HCT116 (cell line): ENCODE measurements around the gene BMPER. TPM values are rescaled to one million over a fixed set of nuclear protein-coding genes. Genes with fewer than 3 reads are reported as not detected.

ENCODE experiments used
- ATAC-seq: fragments of 200-7000 bp; cut with Tn5 transposase; 2 replicates; pipeline ENCODE4 v1.9.1; 2020; ENCODE audit warnings: mild to moderate bottlenecking, moderate library complexity
- BruUV-seq: library from RNA; stranded (reverse); fragments of 400-500 nt; replicated peaks from 2 replicates; lab custom pipeline; 2021; lab: Mats Ljungman, UMichigan
- CTCF ChIA-PET: fragments of 300-600 bp; sonication (Branson Sonifier 250); formaldehyde crosslinking; loops from one replicate; lab custom pipeline; 2021; ENCODE audit warnings: antibody characterized with exemption; lab: Charles Lee
- POLR2A ChIA-PET: fragments of 300-600, 350-600 bp; sonication (Branson Sonifier 250); formaldehyde crosslinking; loops from one replicate; lab custom pipeline; 2021; ENCODE audit warnings: antibody characterized with exemption; lab: Charles Lee
- RAD21 ChIA-PET, 2 experiments: fragments of 300-600 bp; sonication (Branson Sonifier 250); formaldehyde crosslinking; loops; one replicate each; lab custom pipeline; 2023; ENCODE audit warnings: low total read pairs in 2 of 2; ENCODE audit not compliant: uncharacterized antibody in 2 of 2, unreplicated experiment in 2 of 2, low non-redundant PET in 1 of 2; lab: Charles Lee
- DNase-seq: peaks from one replicate; pipeline ENCODE4 v3.0.0-alpha.2; 2010; ENCODE audit warnings: low read depth, low spot score
- H2AFZ ChIP-seq: fragments of 200-600 bp; shearing (Covaris generic), sonication (generic); 2 replicates; pipeline ENCODE4 v1.6.1; 2017; ENCODE audit warnings: low read depth, mixed run types, mixed read lengths, antibody characterized with exemption, low read length; ENCODE audit not compliant: poor library complexity, severe bottlenecking
- H3K27ac ChIP-seq: 2 replicates; pipeline ENCODE4 v1.5.1; 2012; ENCODE audit warnings: low read depth, low read length
- H3K27me3 ChIP-seq: fragments of 200-600 bp; sonication (generic); 2 replicates; pipeline ENCODE4 v1.6.1; 2016; ENCODE audit warnings: mixed run types, low read length, mixed read lengths; ENCODE audit not compliant: insufficient read depth
- H3K36me3 ChIP-seq, 2 experiments: fragments of 200-500 bp in 1 of 2; fragments of 200-600 bp in 1 of 2; sonication (Bioruptor generic) in 1 of 2; sonication (generic) in 1 of 2; 2 replicates each; pipeline versions ENCODE4 v1.5.1 to v1.6.1; 2014 to 2016; ENCODE audit warnings: low read length in 2 of 2, inconsistent platforms in 1 of 2, mixed read lengths in 1 of 2, mixed run types in 1 of 2; ENCODE audit not compliant: insufficient read depth in 2 of 2, control insufficient read depth in 1 of 2
- H3K4me1 ChIP-seq, 2 experiments: fragments of 200-600 bp in 1 of 2; sonication (generic) in 1 of 2; 2 replicates each; pipeline versions ENCODE4 v1.5.1 to v1.6.1; 2012 to 2017; ENCODE audit warnings: low read length in 2 of 2, inconsistent platforms in 1 of 2, mild to moderate bottlenecking in 1 of 2, mixed read lengths in 1 of 2, mixed run types in 1 of 2, moderate library complexity in 1 of 2; ENCODE audit not compliant: insufficient read depth in 2 of 2, control insufficient read depth in 1 of 2
- H3K4me2 ChIP-seq: fragments of 200-600 bp; sonication (generic); 2 replicates; pipeline ENCODE4 v1.6.1; 2017; ENCODE audit warnings: mixed run types, low read length, mixed read lengths
- H3K4me3 ChIP-seq, 2 experiments: fragments of 200-600 bp in 1 of 2; sonication (generic) in 1 of 2; replicated peaks in 1 of 2; 2 replicates each; pipeline ENCODE4 v1.5.1; 2011 to 2016; ENCODE audit warnings: low read length in 2 of 2, control low read depth in 1 of 2, low read depth in 1 of 2, mild to moderate bottlenecking in 1 of 2, mixed read lengths in 1 of 2, mixed run types in 1 of 2
- H3K79me2 ChIP-seq: fragments of 200-600 bp; sonication (generic); 2 replicates; pipeline ENCODE4 v1.6.1; 2017; ENCODE audit warnings: mild to moderate bottlenecking, mixed run types, low read length, moderate library complexity, mixed read lengths; ENCODE audit not compliant: insufficient read depth
- H3K9ac ChIP-seq: fragments of 200-600 bp; sonication (generic); 2 replicates; pipeline ENCODE4 v1.6.1; 2016; ENCODE audit warnings: low read length, mixed read lengths
- H3K9me2 ChIP-seq: fragments of 200-600 bp; sonication (generic), shearing (Covaris generic); 2 replicates; pipeline ENCODE4 v1.6.1; 2017; ENCODE audit warnings: mixed run types, mild to moderate bottlenecking, moderate library complexity; ENCODE audit not compliant: insufficient read depth
- H3K9me3 ChIP-seq, 2 experiments: fragments of 200-500 bp in 1 of 2; fragments of 200-600 bp in 1 of 2; sonication (Bioruptor generic) in 1 of 2; sonication (generic) in 1 of 2; 2 replicates each; pipeline ENCODE4 v1.6.1; 2014 to 2017; ENCODE audit warnings: low read length in 2 of 2, mixed read lengths in 2 of 2, inconsistent platforms in 1 of 2, low read depth in 1 of 2, mild to moderate bottlenecking in 1 of 2, mixed run types in 1 of 2, moderate library complexity in 1 of 2; ENCODE audit not compliant: control insufficient read depth in 1 of 2, insufficient read depth in 1 of 2
- H4K20me1 ChIP-seq: fragments of 200-600 bp; sonication (generic), shearing (Covaris generic); 2 replicates; pipeline ENCODE4 v1.6.1; 2017; ENCODE audit warnings: mixed run types, mild to moderate bottlenecking, moderate library complexity; ENCODE audit not compliant: insufficient read depth
- EZH2 ChIP-seq: fragments of 200-600 bp; sonication (generic); IDR thresholded peaks from 2 replicates; pipeline ENCODE4 v1.6.1; 2017; ENCODE audit warnings: antibody characterized with exemption, mixed run types
- EZH2phosphoT487 ChIP-seq: fragments of 200-600 bp; IDR thresholded peaks from 2 replicates; pipeline ENCODE4 v1.6.1; 2018; ENCODE audit warnings: antibody characterized with exemption, borderline replicate concordance
- JUND ChIP-seq: IDR thresholded peaks from 2 replicates; pipeline ENCODE4 v1.6.1; 2012
- SIN3A ChIP-seq: IDR thresholded peaks from 2 replicates; pipeline ENCODE4 v1.6.1; 2012; ENCODE audit warnings: low read depth
- SRF ChIP-seq: IDR thresholded peaks from 2 replicates; pipeline ENCODE4 v1.6.1; 2012; ENCODE audit warnings: low read depth
- YY1 ChIP-seq: IDR thresholded peaks from 2 replicates; pipeline ENCODE4 v1.6.1; 2011; ENCODE audit warnings: low read length, low read depth, moderate library complexity, mild to moderate bottlenecking; ENCODE audit not compliant: insufficient replicate concordance; ENCODE audit errors: extremely low read depth
- ZFX ChIP-seq: fragments of 450-650 bp; IDR thresholded peaks from 2 replicates; pipeline ENCODE4 v1.6.1; 2017
- intact Hi-C: fragments of 100-400 bp; cut with micrococcal nuclease; formaldehyde crosslinking; loops from 2 replicates; pipeline ENCODE4 v1.10.0; 2022
- total RNA-seq: library from RNA; stranded (reverse); gene quantifications from one replicate; pipeline ENCODE4 v1.2.1, GENCODE V29; 2021; ENCODE audit not compliant: unreplicated experiment
- TF ChIP-seq, protein P1 (sequence below), 3 experiments: fragments of 200-600 bp in 1 of 3; sonication (generic) in 1 of 3; IDR thresholded peaks in 2 of 3; conservative IDR thresholded peaks in 1 of 3; 2 replicates each; pipeline ENCODE4 v1.5.1; 2012 to 2017; ENCODE audit warnings: low read depth in 2 of 3, low read length in 2 of 3, antibody characterized with exemption in 1 of 3, borderline replicate concordance in 1 of 3, control low read depth in 1 of 3, mild to moderate bottlenecking in 1 of 3, mixed read lengths in 1 of 3, mixed run types in 1 of 3, moderate library complexity in 1 of 3; ENCODE audit not compliant: insufficient read depth in 1 of 3
- TF ChIP-seq, protein P2 (sequence below): IDR thresholded peaks from 2 replicates; pipeline ENCODE4 v1.6.1; 2012; ENCODE audit warnings: low read depth
- TF ChIP-seq, protein P3 (sequence below): IDR thresholded peaks from 2 replicates; pipeline ENCODE4 v1.6.1; 2012

The BMPER gene
- total RNA-seq, 1 experiment from 2014 or later = not detected

DNA sequence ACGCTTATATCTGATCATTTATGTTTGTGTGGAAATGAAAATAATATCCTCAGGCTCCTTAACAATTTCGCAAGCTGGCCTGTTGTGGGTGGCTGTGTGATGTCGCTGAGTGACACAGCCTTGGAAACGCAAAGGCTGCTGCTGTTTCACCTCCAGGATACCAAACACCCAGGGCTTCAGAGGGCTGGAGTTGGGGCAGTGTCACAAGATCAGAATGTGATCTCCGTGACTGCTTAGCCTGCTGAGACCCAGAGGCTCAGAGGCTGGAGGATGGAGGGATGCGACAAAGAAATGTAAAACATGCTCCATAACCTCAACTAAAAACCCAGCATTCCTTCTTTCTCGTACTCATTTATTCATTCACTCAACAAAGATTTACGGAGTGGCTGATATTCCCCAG is 37.2 kb upstream of the BMPER start:
- Histone ChIP-seq H3K9me2 (no peaks in the 10 kb centered on the region), H3K9me3 (no peaks in the 10 kb centered on the region), H3K4me2 (no peak overlapping the region), H2AFZ (no peak overlapping the region), H3K27ac (no peak overlapping the region), H3K79me2 (no peaks in the 10 kb centered on the region), H4K20me1 (no peaks in the 10 kb centered on the region), H3K27me3 (no peaks in the 10 kb centered on the region), H3K4me1 (no peaks in the 10 kb centered on the region), H3K4me3 (no peak overlapping the region), H3K9ac (no peak overlapping the region), H3K36me3 (no peaks in the 10 kb centered on the region)
- intact Hi-C loops = no loop called here
- ChIA-PET CTCF (no interaction called here), RAD21 (no interaction called here), POLR2A (no interaction called here)
- TF ChIP-seq, protein P1, sequence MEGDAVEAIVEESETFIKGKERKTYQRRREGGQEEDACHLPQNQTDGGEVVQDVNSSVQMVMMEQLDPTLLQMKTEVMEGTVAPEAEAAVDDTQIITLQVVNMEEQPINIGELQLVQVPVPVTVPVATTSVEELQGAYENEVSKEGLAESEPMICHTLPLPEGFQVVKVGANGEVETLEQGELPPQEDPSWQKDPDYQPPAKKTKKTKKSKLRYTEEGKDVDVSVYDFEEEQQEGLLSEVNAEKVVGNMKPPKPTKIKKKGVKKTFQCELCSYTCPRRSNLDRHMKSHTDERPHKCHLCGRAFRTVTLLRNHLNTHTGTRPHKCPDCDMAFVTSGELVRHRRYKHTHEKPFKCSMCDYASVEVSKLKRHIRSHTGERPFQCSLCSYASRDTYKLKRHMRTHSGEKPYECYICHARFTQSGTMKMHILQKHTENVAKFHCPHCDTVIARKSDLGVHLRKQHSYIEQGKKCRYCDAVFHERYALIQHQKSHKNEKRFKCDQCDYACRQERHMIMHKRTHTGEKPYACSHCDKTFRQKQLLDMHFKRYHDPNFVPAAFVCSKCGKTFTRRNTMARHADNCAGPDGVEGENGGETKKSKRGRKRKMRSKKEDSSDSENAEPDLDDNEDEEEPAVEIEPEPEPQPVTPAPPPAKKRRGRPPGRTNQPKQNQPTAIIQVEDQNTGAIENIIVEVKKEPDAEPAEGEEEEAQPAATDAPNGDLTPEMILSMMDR (IDR thresholded peaks at IDR 0.05 in 2 of 3, conservative IDR thresholded peaks at IDR 0.05 in 1 of 3; ENCODE audit: borderline replicate concordance in 1 of 3, insufficient read depth in 1 of 3, low read depth in 2 of 3, low read length in 2 of 3) = no peak
- TF ChIP-seq JUND (no peak), EZH2 (no peak), ZFX (no peak), EZH2phosphoT487 (no peak), SRF (no peak), YY1 (no peak), SIN3A (no peak)
- TF ChIP-seq, protein P2, sequence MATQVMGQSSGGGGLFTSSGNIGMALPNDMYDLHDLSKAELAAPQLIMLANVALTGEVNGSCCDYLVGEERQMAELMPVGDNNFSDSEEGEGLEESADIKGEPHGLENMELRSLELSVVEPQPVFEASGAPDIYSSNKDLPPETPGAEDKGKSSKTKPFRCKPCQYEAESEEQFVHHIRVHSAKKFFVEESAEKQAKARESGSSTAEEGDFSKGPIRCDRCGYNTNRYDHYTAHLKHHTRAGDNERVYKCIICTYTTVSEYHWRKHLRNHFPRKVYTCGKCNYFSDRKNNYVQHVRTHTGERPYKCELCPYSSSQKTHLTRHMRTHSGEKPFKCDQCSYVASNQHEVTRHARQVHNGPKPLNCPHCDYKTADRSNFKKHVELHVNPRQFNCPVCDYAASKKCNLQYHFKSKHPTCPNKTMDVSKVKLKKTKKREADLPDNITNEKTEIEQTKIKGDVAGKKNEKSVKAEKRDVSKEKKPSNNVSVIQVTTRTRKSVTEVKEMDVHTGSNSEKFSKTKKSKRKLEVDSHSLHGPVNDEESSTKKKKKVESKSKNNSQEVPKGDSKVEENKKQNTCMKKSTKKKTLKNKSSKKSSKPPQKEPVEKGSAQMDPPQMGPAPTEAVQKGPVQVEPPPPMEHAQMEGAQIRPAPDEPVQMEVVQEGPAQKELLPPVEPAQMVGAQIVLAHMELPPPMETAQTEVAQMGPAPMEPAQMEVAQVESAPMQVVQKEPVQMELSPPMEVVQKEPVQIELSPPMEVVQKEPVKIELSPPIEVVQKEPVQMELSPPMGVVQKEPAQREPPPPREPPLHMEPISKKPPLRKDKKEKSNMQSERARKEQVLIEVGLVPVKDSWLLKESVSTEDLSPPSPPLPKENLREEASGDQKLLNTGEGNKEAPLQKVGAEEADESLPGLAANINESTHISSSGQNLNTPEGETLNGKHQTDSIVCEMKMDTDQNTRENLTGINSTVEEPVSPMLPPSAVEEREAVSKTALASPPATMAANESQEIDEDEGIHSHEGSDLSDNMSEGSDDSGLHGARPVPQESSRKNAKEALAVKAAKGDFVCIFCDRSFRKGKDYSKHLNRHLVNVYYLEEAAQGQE = no peak
- TF ChIP-seq, protein P3, sequence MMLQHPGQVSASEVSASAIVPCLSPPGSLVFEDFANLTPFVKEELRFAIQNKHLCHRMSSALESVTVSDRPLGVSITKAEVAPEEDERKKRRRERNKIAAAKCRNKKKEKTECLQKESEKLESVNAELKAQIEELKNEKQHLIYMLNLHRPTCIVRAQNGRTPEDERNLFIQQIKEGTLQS = no peak
- DNase-seq (no peak), ATAC-seq (no peak)
- BruUV-seq = no TSS peak
